22Rv1 (cell line): ENCODE data around the gene GFOD1.

Source experiments
- CTCF ChIP-seq: fragments of 450-650 bp; IDR thresholded peaks from 2 replicates; pipeline ENCODE4 v1.5.1; 2017; ENCODE audit warnings: mild to moderate bottlenecking
- ZFX ChIP-seq: fragments of 450-650 bp; IDR thresholded peaks from 2 replicates; pipeline ENCODE4 v1.6.1; 2017; ENCODE audit warnings: antibody characterized with exemption, borderline replicate concordance

- TF ChIP-seq CTCF, result no peak
- TF ChIP-seq ZFX, result no peak
Observed at GRCh38 chr6:13528232-13528631, 40.8 kb upstream of the GFOD1 start.
